Gastroesophageal sphincter (tissue), 3 donors: ENCODE data around the gene RPE.

ENCODE experiments used
- POLR2A ChIP-seq, 2 donors: fragments of 450-650 bp; IDR thresholded peaks; one replicate each; pipeline ENCODE4 v1.6.1; 2017; ENCODE audit warnings: antibody characterized with exemption in 2 of 2, mild to moderate bottlenecking in 2 of 2, moderate library complexity in 1 of 2
- POLR2AphosphoS5 ChIP-seq: sonication (generic); formaldehyde crosslinking; IDR thresholded peaks from one replicate; pipeline ENCODE4 v1.6.1; 2017; ENCODE audit warnings: antibody characterized with exemption
- TF ChIP-seq, protein P1 (sequence below), 4 experiments: fragments of 200-600 bp in 2 of 4; fragments of 450-650 bp in 2 of 4; sonication (generic) in 1 of 4; IDR thresholded peaks; one replicate each; pipeline ENCODE4 v1.5.1; 2017 to 2019; ENCODE audit warnings: antibody characterized with exemption in 4 of 4, mild to moderate bottlenecking in 2 of 4, moderate library complexity in 2 of 4

DNA sequence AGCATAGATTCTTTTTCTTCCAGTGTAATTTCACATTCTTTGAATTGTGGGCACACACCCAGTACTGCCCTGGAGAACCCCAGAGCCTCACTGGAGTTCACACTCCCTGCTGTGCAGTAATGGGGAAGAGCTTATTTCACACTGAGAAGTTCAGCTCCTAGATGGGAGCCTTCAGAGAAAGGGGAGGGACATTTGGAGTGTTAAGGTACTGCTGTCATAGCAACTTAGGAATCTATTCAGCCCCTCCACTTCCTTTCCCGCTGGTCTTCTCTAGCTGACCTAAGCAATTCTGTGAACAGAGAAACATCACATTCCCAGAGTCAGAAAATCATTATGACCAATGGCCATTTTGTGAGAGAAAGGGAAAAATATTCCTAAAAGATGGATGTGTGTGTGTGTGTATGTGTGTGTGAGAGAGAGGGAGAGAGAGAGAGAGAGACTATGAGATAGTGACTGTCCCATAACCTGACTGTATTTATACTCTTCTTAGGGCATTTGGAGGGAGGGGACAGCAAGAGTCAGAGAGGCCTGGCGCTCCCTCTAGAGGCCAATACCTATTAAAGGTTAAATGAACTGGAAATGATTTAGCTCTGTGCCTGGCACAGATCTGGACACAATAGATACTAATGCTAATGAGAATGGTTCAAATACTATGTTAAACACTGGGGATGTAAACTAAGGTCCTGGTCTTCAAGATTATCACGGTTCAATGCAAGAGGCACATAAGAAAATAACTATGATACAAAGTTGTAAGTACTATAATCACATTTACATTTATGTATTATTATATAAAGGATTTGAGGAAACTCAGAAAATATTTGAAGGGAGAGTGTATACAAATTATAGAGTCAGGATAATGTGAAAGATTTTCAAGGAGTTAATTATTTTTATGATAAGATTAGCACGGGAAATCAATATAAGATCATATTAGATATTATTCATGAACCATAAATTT, 41.5 kb upstream of the RPE start:
- no peak for TF ChIP-seq POLR2AphosphoS5
- no peak for TF ChIP-seq POLR2A (IDR thresholded peaks at IDR 0.05)
- TF ChIP-seq, protein P1, sequence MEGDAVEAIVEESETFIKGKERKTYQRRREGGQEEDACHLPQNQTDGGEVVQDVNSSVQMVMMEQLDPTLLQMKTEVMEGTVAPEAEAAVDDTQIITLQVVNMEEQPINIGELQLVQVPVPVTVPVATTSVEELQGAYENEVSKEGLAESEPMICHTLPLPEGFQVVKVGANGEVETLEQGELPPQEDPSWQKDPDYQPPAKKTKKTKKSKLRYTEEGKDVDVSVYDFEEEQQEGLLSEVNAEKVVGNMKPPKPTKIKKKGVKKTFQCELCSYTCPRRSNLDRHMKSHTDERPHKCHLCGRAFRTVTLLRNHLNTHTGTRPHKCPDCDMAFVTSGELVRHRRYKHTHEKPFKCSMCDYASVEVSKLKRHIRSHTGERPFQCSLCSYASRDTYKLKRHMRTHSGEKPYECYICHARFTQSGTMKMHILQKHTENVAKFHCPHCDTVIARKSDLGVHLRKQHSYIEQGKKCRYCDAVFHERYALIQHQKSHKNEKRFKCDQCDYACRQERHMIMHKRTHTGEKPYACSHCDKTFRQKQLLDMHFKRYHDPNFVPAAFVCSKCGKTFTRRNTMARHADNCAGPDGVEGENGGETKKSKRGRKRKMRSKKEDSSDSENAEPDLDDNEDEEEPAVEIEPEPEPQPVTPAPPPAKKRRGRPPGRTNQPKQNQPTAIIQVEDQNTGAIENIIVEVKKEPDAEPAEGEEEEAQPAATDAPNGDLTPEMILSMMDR (IDR thresholded peaks at IDR 0.05), result peak; percentile 16 to 60 (median 25)
